OCI-LY7 (cell line): ENCODE data around the gene VAMP1.

Source experiments
- CTCF ChIP-seq: fragments of 200-600 bp; sonication (generic); conservative IDR thresholded peaks from 2 replicates; pipeline ENCODE4 v1.5.1; 2014; ENCODE audit warnings: mild to moderate bottlenecking, antibody characterized with exemption, low read length, moderate library complexity, mixed read lengths
- EZH2phosphoT487 ChIP-seq: fragments of 200-600 bp; sonication (generic); IDR thresholded peaks from 2 replicates; pipeline ENCODE4 v1.6.1; 2018; ENCODE audit warnings: low read depth, borderline replicate concordance, mild to moderate bottlenecking, mixed run types, antibody characterized with exemption, low read length, moderate library complexity, mixed read lengths

GRCh38 chr12:6464531-6464930 is 5.9 kb downstream of the VAMP1 start:
- no peak for TF ChIP-seq CTCF
- TF ChIP-seq EZH2phosphoT487, result no peak
